ENCODE results near the gene LZTS2.

DNA sequence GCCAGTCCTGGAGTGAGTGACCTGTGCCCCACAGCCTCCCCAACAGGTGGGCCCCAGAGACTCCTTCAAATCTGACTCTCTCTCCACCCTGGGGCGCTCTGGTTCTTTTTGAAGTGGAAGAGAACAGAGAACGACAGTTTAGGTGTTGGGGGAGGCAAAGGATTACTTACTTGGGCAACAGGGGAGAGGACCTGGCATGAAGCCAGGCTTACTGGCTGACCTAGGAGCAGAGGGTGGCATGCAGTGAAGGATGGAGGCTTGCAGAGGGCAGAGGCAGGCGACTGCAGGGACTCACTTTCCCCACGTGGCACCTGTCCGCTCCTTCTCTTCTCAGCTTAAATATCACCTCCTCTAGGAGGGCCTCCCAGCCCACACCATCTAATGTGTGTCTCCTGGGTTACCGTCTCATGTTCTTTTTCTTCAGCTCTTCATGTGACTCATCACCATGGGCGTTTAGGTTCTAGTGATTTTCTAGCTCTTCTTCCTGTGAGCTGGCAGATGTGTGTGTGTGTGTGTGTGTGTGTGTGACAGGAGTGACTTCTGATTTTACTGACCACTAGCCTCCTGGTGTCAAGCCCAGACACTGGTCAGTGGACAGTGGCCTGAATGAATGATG lies 15.5 kb downstream of the LZTS2 start:
- TF ChIP-seq, protein P1, sequence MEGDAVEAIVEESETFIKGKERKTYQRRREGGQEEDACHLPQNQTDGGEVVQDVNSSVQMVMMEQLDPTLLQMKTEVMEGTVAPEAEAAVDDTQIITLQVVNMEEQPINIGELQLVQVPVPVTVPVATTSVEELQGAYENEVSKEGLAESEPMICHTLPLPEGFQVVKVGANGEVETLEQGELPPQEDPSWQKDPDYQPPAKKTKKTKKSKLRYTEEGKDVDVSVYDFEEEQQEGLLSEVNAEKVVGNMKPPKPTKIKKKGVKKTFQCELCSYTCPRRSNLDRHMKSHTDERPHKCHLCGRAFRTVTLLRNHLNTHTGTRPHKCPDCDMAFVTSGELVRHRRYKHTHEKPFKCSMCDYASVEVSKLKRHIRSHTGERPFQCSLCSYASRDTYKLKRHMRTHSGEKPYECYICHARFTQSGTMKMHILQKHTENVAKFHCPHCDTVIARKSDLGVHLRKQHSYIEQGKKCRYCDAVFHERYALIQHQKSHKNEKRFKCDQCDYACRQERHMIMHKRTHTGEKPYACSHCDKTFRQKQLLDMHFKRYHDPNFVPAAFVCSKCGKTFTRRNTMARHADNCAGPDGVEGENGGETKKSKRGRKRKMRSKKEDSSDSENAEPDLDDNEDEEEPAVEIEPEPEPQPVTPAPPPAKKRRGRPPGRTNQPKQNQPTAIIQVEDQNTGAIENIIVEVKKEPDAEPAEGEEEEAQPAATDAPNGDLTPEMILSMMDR (IDR thresholded peaks at IDR 0.05): no peak
- TF ChIP-seq POLR2A (IDR thresholded peaks at IDR 0.05): no peak

Data from right lobe of liver (tissue), 4 donors.